ENCODE data around the gene TPPP.
"Not testable (repeated sequence)": the region's sequence is repeated elsewhere in the genome, so short reads cannot be mapped to it uniquely, and the experiment has no call there.

The TPPP gene

GRCh38 chr5:696191-696590, 3.0 kb upstream of the TPPP start:
- not testable (repeated sequence) for DNase-seq (ENCODE audit: low read depth, low spot score); H3K4me3 ChIP-seq (ENCODE audit: low read length)

GRCh38 chr5:695475-695874, 2.3 kb upstream of the TPPP start:
- not testable (repeated sequence) for H3K4me3 ChIP-seq (ENCODE audit: low read length); DNase-seq (ENCODE audit: low read depth, low spot score)

GRCh38 chr5:694042-694431, 885 bp upstream of the TPPP start:
- not testable (repeated sequence) for H3K4me3 ChIP-seq (ENCODE audit: low read length); DNase-seq (ENCODE audit: low read depth, low spot score)

GRCh38 chr5:692529-693041, 567 bp downstream of the TPPP start:
- not testable (repeated sequence) for DNase-seq (ENCODE audit: low read depth, low spot score); H3K4me3 ChIP-seq (ENCODE audit: low read length)

- H3K4me3 ChIP-seq (ENCODE audit: low read length) = no peak overlapping the region
- DNase-seq (ENCODE audit: low read depth, low spot score) = no peak
Observed at GRCh38 chr5:691817-692528, 1.2 kb downstream of the TPPP start.

- not testable (repeated sequence) for DNase-seq (ENCODE audit: low read depth, low spot score); H3K4me3 ChIP-seq (ENCODE audit: low read length)
Observed at GRCh38 chr5:691049-691448, 2.1 kb downstream of the TPPP start.

- not testable (repeated sequence) for H3K4me3 ChIP-seq (ENCODE audit: low read length); DNase-seq (ENCODE audit: low read depth, low spot score)
Observed at GRCh38 chr5:690293-690692, 2.9 kb downstream of the TPPP start.

- H3K4me3 ChIP-seq (ENCODE audit: low read length); DNase-seq (ENCODE audit: low read depth, low spot score): not testable (repeated sequence)
Observed at GRCh38 chr5:688348-689010, 4.7 kb downstream of the TPPP start.

GRCh38 chr5:686936-687335, 6.2 kb downstream of the TPPP start:
- not testable (repeated sequence) for DNase-seq (ENCODE audit: low read depth, low spot score); H3K4me3 ChIP-seq (ENCODE audit: low read length)

- DNase-seq (ENCODE audit: low read depth, low spot score); H3K4me3 ChIP-seq (ENCODE audit: low read length): not testable (repeated sequence)
Observed at GRCh38 chr5:686172-686523, 7.0 kb downstream of the TPPP start.

- no peak for DNase-seq (ENCODE audit: low read depth, low spot score)
- H3K4me3 ChIP-seq (ENCODE audit: low read length) = no peak overlapping the region
Observed at GRCh38 chr5:685262-686171, 7.6 kb downstream of the TPPP start.

GRCh38 chr5:684751-685216, 8.4 kb downstream of the TPPP start:
- H3K4me3 ChIP-seq (ENCODE audit: low read length) = no peak overlapping the region
- DNase-seq (ENCODE audit: low read depth, low spot score) = no peak

- no peak overlapping the region for H3K4me3 ChIP-seq (ENCODE audit: low read length)
- DNase-seq (ENCODE audit: low read depth, low spot score) = no peak
Observed at GRCh38 chr5:683551-684481, 9.3 kb downstream of the TPPP start.

GRCh38 chr5:682651-683358, 10.3 kb downstream of the TPPP start:
- not testable (repeated sequence) for H3K4me3 ChIP-seq (ENCODE audit: low read length); DNase-seq (ENCODE audit: low read depth, low spot score)

- not testable (repeated sequence) for DNase-seq (ENCODE audit: low read depth, low spot score); H3K4me3 ChIP-seq (ENCODE audit: low read length)
Observed at GRCh38 chr5:682216-682615, 10.9 kb downstream of the TPPP start.

GRCh38 chr5:681317-682191, 11.6 kb downstream of the TPPP start:
- not testable (repeated sequence) for H3K4me3 ChIP-seq (ENCODE audit: low read length); DNase-seq (ENCODE audit: low read depth, low spot score)

- DNase-seq (ENCODE audit: low read depth, low spot score) = not testable (repeated sequence)
Observed at GRCh38 chr5:680836-681235, 12.3 kb downstream of the TPPP start.

More at GRCh38 chr5:680836-681235, 12.3 kb downstream of the TPPP start:
- not testable (repeated sequence) for H3K4me3 ChIP-seq (ENCODE audit: low read length)

All from Jurkat, Clone E6-1 (cell line).